Loucy (cell line): ENCODE results near the gene PFDN6.

ENCODE experiments used
- EZH2phosphoT487 ChIP-seq: fragments of 200-600 bp; IDR thresholded peaks from 2 replicates; pipeline ENCODE4 v1.6.1; 2018; ENCODE audit warnings: antibody characterized with exemption, mild to moderate bottlenecking, moderate library complexity, borderline replicate concordance
- TF ChIP-seq, protein P1 (sequence below): fragments of 200-600 bp; sonication (generic); conservative IDR thresholded peaks from 2 replicates; pipeline ENCODE4 v1.5.1; 2014; ENCODE audit warnings: mild to moderate bottlenecking, antibody characterized with exemption, low read length

DNA sequence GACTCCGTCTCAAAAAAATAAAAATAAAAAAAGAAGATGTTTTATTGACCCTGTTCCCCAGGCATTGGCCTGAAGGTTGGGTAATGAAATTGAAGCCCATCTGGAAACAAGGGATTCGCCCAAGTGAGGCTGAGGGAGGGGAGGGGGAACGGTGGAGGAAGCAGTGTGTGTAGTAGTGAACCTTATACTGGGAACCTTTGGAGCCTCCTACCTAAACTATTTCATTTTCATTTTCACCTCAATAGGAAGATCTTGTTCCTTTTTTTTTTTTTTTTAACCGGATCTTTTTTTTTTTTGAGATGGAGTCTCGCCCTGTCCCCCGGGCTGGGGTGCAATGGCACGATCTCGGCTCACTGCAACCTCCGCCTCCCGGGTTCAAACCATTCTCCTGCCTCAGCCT is 41.3 kb downstream of the PFDN6 start:
- TF ChIP-seq, protein P1, sequence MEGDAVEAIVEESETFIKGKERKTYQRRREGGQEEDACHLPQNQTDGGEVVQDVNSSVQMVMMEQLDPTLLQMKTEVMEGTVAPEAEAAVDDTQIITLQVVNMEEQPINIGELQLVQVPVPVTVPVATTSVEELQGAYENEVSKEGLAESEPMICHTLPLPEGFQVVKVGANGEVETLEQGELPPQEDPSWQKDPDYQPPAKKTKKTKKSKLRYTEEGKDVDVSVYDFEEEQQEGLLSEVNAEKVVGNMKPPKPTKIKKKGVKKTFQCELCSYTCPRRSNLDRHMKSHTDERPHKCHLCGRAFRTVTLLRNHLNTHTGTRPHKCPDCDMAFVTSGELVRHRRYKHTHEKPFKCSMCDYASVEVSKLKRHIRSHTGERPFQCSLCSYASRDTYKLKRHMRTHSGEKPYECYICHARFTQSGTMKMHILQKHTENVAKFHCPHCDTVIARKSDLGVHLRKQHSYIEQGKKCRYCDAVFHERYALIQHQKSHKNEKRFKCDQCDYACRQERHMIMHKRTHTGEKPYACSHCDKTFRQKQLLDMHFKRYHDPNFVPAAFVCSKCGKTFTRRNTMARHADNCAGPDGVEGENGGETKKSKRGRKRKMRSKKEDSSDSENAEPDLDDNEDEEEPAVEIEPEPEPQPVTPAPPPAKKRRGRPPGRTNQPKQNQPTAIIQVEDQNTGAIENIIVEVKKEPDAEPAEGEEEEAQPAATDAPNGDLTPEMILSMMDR: no peak
- no peak for TF ChIP-seq EZH2phosphoT487
